H9 (cell line): ENCODE results near the gene THOC7. TPM values are rescaled to one million over a fixed set of nuclear protein-coding genes. Genes with fewer than 3 reads are reported as not detected.

Source experiments
- DNase-seq: peaks from one replicate; pipeline ENCODE4 v3.0.0-alpha.2; 2017
- H2AFZ ChIP-seq: one replicate; pipeline ENCODE4 v1.6.1; 2013; ENCODE audit warnings: mild to moderate bottlenecking, low read length, control low read depth, moderate library complexity
- H2AK5ac ChIP-seq: 2 replicates; pipeline ENCODE4 v1.6.1; 2013; ENCODE audit warnings: low read length, control low read depth, mixed read lengths; ENCODE audit not compliant: insufficient read length
- H2BK120ac ChIP-seq: one replicate; pipeline ENCODE4 v1.6.1; 2013; ENCODE audit warnings: low read depth, mild to moderate bottlenecking, low read length, control low read depth, inconsistent platforms; ENCODE audit not compliant: poor library complexity, severe bottlenecking
- H2BK12ac ChIP-seq: 2 replicates; pipeline ENCODE4 v1.6.1; 2013; ENCODE audit warnings: low read length, control low read depth, mixed read lengths, low read depth; ENCODE audit not compliant: insufficient read length
- H2BK15ac ChIP-seq: 2 replicates; pipeline ENCODE4 v1.6.1; 2013; ENCODE audit warnings: low read depth, low read length, control low read depth
- H2BK20ac ChIP-seq: one replicate; pipeline ENCODE4 v1.6.1; 2013; ENCODE audit warnings: low read depth, mild to moderate bottlenecking, low read length, control low read depth, inconsistent platforms; ENCODE audit not compliant: poor library complexity, severe bottlenecking
- H2BK5ac ChIP-seq: 2 replicates; pipeline ENCODE4 v1.6.1; 2013; ENCODE audit warnings: low read length, control low read depth, mixed read lengths; ENCODE audit not compliant: insufficient read length
- H3K14ac ChIP-seq: 2 replicates; pipeline ENCODE4 v1.6.1; 2013; ENCODE audit warnings: low read length, control low read depth; ENCODE audit not compliant: insufficient read depth
- H3K18ac ChIP-seq: 2 replicates; pipeline ENCODE4 v1.6.1; 2013; ENCODE audit warnings: low read depth, mild to moderate bottlenecking, mixed read lengths, low read length, control low read depth; ENCODE audit not compliant: insufficient read length
- H3K23ac ChIP-seq: 2 replicates; pipeline ENCODE4 v1.6.1; 2013; ENCODE audit warnings: low read length, control low read depth, mixed read lengths, low read depth; ENCODE audit not compliant: insufficient read length
- H3K23me2 ChIP-seq: 2 replicates; pipeline ENCODE4 v1.6.1; 2013; ENCODE audit warnings: low read depth, mild to moderate bottlenecking, mixed read lengths, low read length, control low read depth; ENCODE audit not compliant: insufficient read length, poor library complexity, severe bottlenecking
- H3K27ac ChIP-seq: 2 replicates; pipeline ENCODE4 v1.5.1; 2013; ENCODE audit warnings: low read length, control low read depth, mixed read lengths, low read depth; ENCODE audit not compliant: insufficient read length
- H3K27me3 ChIP-seq: 2 replicates; pipeline ENCODE4 v1.6.1; 2013; ENCODE audit warnings: low read length, control low read depth, inconsistent platforms; ENCODE audit not compliant: insufficient read depth
- H3K4ac ChIP-seq: 2 replicates; pipeline ENCODE4 v1.6.1; 2013; ENCODE audit warnings: low read depth, mild to moderate bottlenecking, control low read depth, inconsistent platforms, low read length, moderate library complexity
- H3K4me1 ChIP-seq: 2 replicates; pipeline ENCODE4 v1.6.1; 2013; ENCODE audit warnings: low read length, control low read depth, inconsistent platforms; ENCODE audit not compliant: insufficient read depth
- H3K4me2 ChIP-seq: 2 replicates; pipeline ENCODE4 v1.6.1; 2013; ENCODE audit warnings: low read length, control low read depth, mixed read lengths; ENCODE audit not compliant: insufficient read length, insufficient read depth
- H3K56ac ChIP-seq: 2 replicates; pipeline ENCODE4 v1.6.1; 2013; ENCODE audit warnings: low read depth, mild to moderate bottlenecking, mixed read lengths, low read length, control low read depth; ENCODE audit not compliant: insufficient read length
- H3K79me1 ChIP-seq: 2 replicates; pipeline ENCODE4 v1.6.1; 2013; ENCODE audit warnings: low read depth, mild to moderate bottlenecking, moderate library complexity, low read length, control low read depth, inconsistent platforms; ENCODE audit not compliant: insufficient read depth, poor library complexity, severe bottlenecking
- H3K79me2 ChIP-seq: 2 replicates; pipeline ENCODE4 v1.6.1; 2013; ENCODE audit warnings: low read length, control low read depth, inconsistent platforms; ENCODE audit not compliant: insufficient read depth
- H3K9ac ChIP-seq: 2 replicates; pipeline ENCODE4 v1.6.1; 2013; ENCODE audit warnings: low read length, control low read depth, mixed read lengths; ENCODE audit not compliant: insufficient read length; ENCODE audit errors: extremely low read depth
- H3K9me3 ChIP-seq: one replicate; pipeline ENCODE4 v1.6.1; 2013; ENCODE audit warnings: low read depth, low read length, inconsistent platforms; ENCODE audit not compliant: control insufficient read depth
- H3T11ph ChIP-seq: one replicate; pipeline ENCODE4 v1.6.1; 2013; ENCODE audit warnings: mild to moderate bottlenecking, low read length, control low read depth, inconsistent platforms
- H4K20me1 ChIP-seq: one replicate; pipeline ENCODE4 v1.6.1; 2013; ENCODE audit not compliant: control insufficient read depth, insufficient read length, insufficient read depth
- H4K5ac ChIP-seq: 2 replicates; pipeline ENCODE4 v1.6.1; 2013; ENCODE audit warnings: low read depth, mild to moderate bottlenecking, mixed read lengths, low read length, control low read depth; ENCODE audit not compliant: insufficient read length
- H4K8ac ChIP-seq: replicated peaks from 2 replicates; pipeline ENCODE4 v1.6.1; 2013; ENCODE audit warnings: low read length, control low read depth, mixed read lengths, low read depth; ENCODE audit not compliant: insufficient read length
- H4K91ac ChIP-seq: 2 replicates; pipeline ENCODE4 v1.6.1; 2013; ENCODE audit warnings: low read depth, mild to moderate bottlenecking, moderate library complexity, mixed read lengths, low read length, control low read depth; ENCODE audit not compliant: insufficient read length
- H3K27ac Mint-ChIP-seq, 3 experiments: 2 replicates in 2 of 3; 3 replicates in 1 of 3; pipeline ENCODE4 v1.8.0; 2020 to 2021; ENCODE audit warnings: mixed read lengths in 3 of 3, mild to moderate bottlenecking in 1 of 3, moderate library complexity in 1 of 3
- H3K27me3 Mint-ChIP-seq: 2 replicates; pipeline ENCODE4 v1.8.0; 2021; ENCODE audit warnings: low read depth, mild to moderate bottlenecking, moderate library complexity, mixed read lengths
- H3K36me3 Mint-ChIP-seq, 3 experiments: 2 replicates in 2 of 3; 3 replicates in 1 of 3; pipeline ENCODE4 v1.8.0; 2020 to 2021; ENCODE audit warnings: low read depth in 3 of 3, mixed read lengths in 3 of 3; ENCODE audit not compliant: insufficient read depth in 1 of 3
- H3K4me1 Mint-ChIP-seq, 2 experiments: 2 replicates each; pipeline ENCODE4 v1.8.0; 2020; ENCODE audit warnings: mixed read lengths in 2 of 2
- H3K4me3 Mint-ChIP-seq, 2 experiments: 2 replicates in 1 of 2; 3 replicates in 1 of 2; pipeline ENCODE4 v1.8.0; 2020 to 2021; ENCODE audit warnings: mild to moderate bottlenecking in 2 of 2, mixed read lengths in 2 of 2, moderate library complexity in 1 of 2
- H3K9me3 Mint-ChIP-seq, 2 experiments: 2 replicates in 1 of 2; 3 replicates in 1 of 2; pipeline ENCODE4 v1.8.0; 2020; ENCODE audit warnings: mild to moderate bottlenecking in 2 of 2, mixed read lengths in 2 of 2, moderate library complexity in 1 of 2
- CTCF ChIP-seq: fragments of 200-600 bp; sonication (generic); conservative IDR thresholded peaks from 3 replicates; pipeline ENCODE4 v1.8.0; 2021; ENCODE audit warnings: antibody characterized with exemption, mild to moderate bottlenecking
- WGBS: extraction: QIAGEN DNeasy Blood & Tissue Kit; methylation state at CpG from one replicate; pipeline ENCODE4 v1.1.7; 2013; ENCODE audit warnings: missing lambda C conversion rate, low lambda C conversion rate, mixed read lengths; ENCODE audit not compliant: insufficient read length; ENCODE audit errors: extremely low coverage; 5-methylcytosine and 5-hydroxymethylcytosine counted together
- total RNA-seq: library from RNA; stranded (reverse); gene quantifications from 2 replicates; pipeline ENCODE4 v1.2.1, GENCODE V29; 2021

The THOC7 gene
- total RNA-seq, 1 experiment from 2014 or later: 63.3 TPM

- H3K18ac ChIP-seq: no peak overlapping the region
- no peak overlapping the region for H3K4ac ChIP-seq
- H3K9me3 ChIP-seq: no peaks in the 10 kb centered on the region
- H2AFZ ChIP-seq: no peak overlapping the region
- H3K4me2 ChIP-seq: peak overlapping the region; percentile 22
- H2AK5ac ChIP-seq: no peak overlapping the region
- H3K4me1 ChIP-seq: peaks cover 2% of the 10 kb centered on the region; the same call in 1 of the 2 replicates
- peaks cover 2% of the 10 kb centered on the region; the same call in 1 of the 2 replicates for H3K79me2 ChIP-seq
- DNase-seq: peak; percentile 44
- Mint-ChIP-seq H3K27ac (peak overlapping the region in 2 of 3 experiments; percentile 92 to 96; a peak in 5 of 7 replicates), H3K9me3 (no peaks in the 10 kb centered on the region), H3K4me3 (0 out of 5 replicates have a peak overlapping the region, but pooled peaks of 1 of the 2 experiments have one; percentile 3), H3K4me1 (peaks cover 50 to 53% of the 10 kb centered on the region in 2 experiments), H3K27me3 (no peaks in the 10 kb centered on the region), H3K36me3 (no peaks in the 10 kb centered on the region; a peak in 2 of 7 replicates)
- no peaks in the 10 kb centered on the region for H3K79me1 ChIP-seq
- H4K20me1 ChIP-seq: no peaks in the 10 kb centered on the region
- H4K5ac ChIP-seq: no peak overlapping the region
- H2BK12ac ChIP-seq: no peak overlapping the region
- no peak overlapping the region for H3K14ac ChIP-seq
- peak overlapping the region; percentile 47 for H3K27ac ChIP-seq
- H2BK120ac ChIP-seq: no peak overlapping the region
- no peak overlapping the region for H2BK20ac ChIP-seq
- no peak overlapping the region for H4K91ac ChIP-seq
- H2BK5ac ChIP-seq: no peak overlapping the region
- no peaks in the 10 kb centered on the region for H3K27me3 ChIP-seq
- H3K56ac ChIP-seq: no peak overlapping the region
- H3K23me2 ChIP-seq: no peaks in the 10 kb centered on the region
- no peak for TF ChIP-seq CTCF
- no peak overlapping the region for H4K8ac ChIP-seq
- no CpG with 5 or more reads among the region's 1 CpG for WGBS
- H3K23ac ChIP-seq: no peak overlapping the region
- no peak overlapping the region for H3K9ac ChIP-seq
- H3T11ph ChIP-seq: no peak overlapping the region
- H2BK15ac ChIP-seq: no peak overlapping the region
These were observed 8.2 kb downstream of the THOC7 start for GRCh38 chr3:63855333-63855940.
